SKM-1 treated with dmso at 0.1 percent for 144 hours (cell line): ENCODE data around the gene SIX1.

Experiments used
- DNase-seq: peaks from one replicate; lab custom pipeline; 2025; ENCODE audit not compliant: unreplicated experiment; lab: John Stamatoyannopoulos, UW

Gene SIX1

GRCh38 chr14:60643141-60643462 lies 6.2 kb downstream of the SIX1 start:
- DNase-seq: no peak

DNA sequence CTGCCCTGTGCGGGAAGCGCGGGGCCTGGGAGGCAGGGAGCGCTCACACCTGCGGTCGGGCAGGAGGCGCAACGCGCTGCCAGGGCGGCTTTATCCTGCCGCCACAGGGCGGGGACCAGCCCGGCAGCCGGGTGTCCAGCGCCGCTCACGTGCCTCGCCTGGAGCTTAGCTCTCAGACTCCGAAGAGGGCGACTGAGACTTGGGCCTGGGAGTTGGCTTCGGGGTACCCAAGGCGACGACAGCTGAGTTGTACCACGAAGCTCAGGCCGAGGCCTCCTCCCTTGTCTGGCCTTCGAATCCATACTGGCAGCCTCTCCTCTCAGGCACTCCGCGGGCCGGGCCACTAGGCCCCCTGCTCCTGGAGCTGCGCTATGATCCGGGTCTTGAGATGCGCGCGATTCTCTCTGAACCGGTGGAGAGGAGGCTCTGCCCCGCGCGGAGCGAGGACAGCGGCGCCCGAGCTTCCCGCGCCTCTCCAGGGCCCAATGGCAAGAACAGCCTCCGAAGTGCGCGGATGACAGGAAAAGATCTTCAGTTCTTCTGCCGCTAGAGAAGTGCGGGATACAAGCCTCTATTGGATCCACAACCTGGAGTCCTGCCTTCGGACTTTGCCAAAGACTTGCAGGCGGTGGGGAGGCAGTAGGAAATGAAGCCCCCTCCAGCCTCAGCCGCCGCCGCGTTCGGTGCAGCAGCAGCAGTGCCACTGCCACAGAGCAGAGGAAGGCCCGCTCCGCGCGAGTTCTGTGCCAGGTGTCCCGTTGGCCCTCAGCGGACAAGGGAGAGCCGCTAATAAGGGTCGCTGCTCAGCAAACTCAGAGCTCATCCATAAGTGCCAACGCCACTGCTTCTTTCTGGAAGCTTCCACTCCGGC lies 6.8 kb downstream of the SIX1 start:
- no peak for DNase-seq

DNA sequence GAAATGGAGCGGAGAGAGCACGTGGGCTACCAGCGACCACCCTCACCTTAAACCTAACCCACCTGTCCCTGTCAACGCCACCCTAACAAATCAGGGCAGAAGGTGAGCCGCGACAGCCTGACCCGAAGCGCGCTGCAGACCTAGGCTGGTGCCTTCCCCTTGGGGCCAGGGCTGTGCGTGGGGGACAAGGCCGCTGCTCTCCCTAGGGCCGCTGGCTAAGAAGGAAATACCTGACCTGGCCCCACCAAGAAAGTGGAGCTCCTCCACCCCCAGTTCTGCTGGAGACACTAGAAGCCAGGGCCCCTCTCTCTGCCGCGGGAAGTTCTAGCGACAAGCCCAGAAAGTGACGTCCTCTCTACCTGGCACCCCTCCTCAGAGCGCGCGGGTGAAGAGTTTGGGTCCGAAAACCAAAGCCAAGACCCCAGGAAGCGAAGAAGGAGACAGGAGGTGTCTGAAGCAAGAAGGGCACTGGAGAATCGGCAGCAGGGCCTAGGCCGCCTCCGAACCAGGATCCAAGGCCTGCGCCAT lies 7.5 kb downstream of the SIX1 start:
- DNase-seq: no peak

DNA sequence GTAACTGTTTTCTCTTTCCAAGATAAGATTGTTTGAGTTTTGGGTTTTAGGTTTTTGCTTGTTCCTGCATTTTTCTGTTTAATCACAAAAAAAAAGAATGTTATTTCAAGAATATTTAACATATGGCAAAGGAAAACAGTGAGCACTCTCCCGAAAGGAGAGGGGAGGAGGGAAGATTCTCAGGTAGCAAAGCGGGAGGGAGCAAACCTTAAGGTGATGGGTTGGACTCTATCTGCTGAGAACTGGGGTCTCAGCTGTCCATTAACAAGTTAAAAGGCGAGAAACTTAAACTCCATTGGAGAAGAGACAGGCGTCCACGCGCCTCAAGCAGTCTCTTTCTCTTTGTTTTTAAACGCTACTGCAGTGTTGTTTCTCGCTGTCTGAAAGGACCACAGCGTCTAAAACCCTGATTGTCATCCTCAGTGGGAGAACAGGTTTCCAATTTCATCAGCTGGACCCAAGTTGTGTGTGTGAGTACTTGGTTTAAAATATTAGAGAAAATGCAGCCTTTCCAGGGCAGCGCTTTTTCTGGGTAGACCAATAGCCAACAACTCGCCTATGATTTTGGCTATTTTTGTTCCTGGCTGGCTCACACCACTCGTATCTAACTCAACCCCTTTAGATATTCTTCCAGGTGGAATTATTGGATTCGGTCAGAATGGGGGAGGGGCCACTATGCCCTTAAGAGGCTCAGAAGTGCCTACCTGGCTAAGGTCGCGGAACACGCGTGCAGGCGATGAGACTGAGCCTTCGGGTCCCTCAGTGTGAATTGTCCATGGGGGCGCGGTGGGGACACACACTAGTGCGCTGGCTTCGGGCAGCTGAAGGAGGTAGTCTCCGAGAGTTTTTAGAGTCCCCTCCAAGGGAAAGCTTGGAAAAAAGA lies 8.2 kb downstream of the SIX1 start:
- DNase-seq: no peak

GRCh38 chr14:60639674-60640073 lies 9.6 kb downstream of the SIX1 start:
- DNase-seq: no peak

GRCh38 chr14:60637479-60638315 lies 11.6 kb downstream of the SIX1 start:
- no peak for DNase-seq

- DNase-seq: no peak
These were observed 12.3 kb downstream of the SIX1 start for GRCh38 chr14:60636879-60637478.

GRCh38 chr14:60634153-60634552 lies 15.1 kb downstream of the SIX1 start:
- no peak for DNase-seq

DNA sequence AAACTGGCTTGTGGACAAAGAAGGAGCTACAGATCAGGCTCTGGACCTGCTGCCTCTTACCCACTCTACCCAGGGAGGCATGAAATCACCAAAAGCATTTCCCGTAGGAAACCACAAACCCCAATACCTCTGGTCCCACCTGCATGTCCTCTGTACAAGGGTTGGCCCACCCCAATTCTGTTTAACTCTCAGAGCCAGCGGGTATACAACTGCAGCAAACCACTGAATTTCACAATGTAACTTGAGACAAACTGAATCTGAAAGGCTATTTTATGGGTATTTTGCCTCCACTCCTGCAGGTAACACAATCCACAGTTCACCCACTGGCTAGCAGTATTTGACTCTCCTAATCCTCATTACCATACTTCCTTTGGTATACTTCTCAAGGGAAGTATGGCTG lies 16.5 kb downstream of the SIX1 start:
- no peak for DNase-seq

GRCh38 chr14:60632257-60632656 lies 17.0 kb downstream of the SIX1 start:
- DNase-seq: no peak

DNA sequence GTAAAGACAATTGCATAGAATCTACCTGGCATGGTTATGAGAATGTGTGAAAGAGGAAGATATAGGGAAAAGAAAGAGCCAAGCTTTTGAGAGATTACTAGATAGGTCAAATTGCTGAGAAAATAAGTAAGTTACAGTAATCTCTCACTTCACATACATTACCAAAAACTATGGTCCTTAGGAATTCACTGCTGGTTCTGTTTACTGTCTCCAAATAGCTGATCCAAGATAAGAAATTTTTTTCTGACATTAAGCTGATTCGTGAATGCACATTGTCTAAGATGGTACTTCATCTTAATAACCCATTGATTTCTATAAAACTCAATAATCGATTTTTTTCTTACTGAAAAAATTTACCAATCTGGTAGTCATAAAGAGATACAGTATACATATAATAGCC lies 17.4 kb downstream of the SIX1 start:
- DNase-seq: no peak

DNA sequence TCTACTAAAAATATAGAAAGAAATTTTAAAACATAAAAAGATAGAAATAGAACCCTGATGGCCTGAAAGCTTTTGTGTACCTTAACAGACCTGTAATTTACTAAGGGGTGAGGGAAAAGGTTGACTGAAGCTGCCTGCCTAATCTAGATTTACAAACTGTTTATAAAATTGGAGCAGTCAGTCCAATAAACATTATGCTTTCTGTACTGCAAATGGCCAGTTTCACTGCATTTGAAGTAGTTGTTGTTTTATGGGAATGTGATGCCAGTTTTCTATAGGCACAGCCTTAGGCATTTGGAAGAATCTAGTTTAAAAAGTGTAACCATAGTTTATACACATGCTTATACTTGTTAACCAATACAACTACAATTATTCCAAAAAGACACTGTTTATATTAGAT lies 19.1 kb downstream of the SIX1 start:
- no peak for DNase-seq

DNA sequence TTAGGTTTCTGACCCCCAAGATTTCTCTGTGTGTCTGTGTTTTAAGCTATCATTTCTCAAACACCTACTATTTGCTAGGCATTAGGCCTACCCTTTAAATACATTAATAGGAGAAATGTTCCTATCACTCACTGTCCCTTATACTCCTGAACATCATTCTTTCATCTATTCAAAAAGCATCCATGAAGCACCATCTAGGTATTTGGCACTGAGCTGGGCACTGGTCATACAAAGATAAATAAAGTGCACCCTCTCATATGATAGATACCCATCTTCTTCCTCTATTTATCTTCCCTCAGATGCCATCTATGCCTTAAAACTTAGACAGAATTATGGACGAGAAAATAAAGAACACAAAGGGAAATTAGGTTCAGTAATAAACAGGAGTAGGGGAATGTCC lies 20.4 kb downstream of the SIX1 start:
- DNase-seq: no peak

DNA sequence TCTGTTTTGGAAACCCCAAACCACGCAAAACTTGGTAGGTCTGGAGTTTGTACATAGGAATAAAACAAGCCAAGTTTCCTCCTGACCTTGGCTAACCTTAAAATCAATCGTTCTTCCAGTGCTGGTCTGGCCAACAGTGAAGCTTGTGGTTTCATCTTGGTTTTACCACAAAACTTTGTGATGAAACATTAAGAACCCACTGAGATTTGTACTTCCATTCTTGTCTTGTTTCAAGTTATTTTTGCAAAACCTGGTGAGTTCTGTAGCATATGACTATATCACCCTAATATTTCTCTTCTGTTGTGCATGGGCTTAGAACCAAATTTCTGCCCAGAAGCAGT lies 26.4 kb downstream of the SIX1 start:
- no peak for DNase-seq

GRCh38 chr14:60622210-60622916 lies 26.9 kb downstream of the SIX1 start:
- no peak for DNase-seq

GRCh38 chr14:60621386-60621785 lies 27.9 kb downstream of the SIX1 start:
- no peak for DNase-seq

DNA sequence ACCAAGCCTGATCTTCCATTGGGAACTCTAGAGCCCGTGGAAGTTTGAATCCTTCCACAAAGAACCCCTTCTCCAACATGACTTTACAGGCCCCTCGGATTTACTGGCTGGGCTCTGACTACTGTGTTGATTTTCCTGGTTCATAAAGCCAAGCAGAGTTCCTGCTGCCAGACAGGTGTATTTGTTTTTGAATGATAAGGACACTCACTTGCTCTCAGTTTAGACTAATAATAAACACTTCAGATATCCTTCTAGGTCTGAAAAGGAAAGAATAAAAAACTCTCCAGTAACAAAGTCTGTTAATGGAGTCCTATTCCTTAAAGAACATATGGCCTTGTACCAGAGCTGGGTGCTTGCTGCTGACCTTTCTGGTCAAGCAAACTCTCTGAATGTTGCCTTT lies 31.0 kb downstream of the SIX1 start:
- no peak for DNase-seq

DNA sequence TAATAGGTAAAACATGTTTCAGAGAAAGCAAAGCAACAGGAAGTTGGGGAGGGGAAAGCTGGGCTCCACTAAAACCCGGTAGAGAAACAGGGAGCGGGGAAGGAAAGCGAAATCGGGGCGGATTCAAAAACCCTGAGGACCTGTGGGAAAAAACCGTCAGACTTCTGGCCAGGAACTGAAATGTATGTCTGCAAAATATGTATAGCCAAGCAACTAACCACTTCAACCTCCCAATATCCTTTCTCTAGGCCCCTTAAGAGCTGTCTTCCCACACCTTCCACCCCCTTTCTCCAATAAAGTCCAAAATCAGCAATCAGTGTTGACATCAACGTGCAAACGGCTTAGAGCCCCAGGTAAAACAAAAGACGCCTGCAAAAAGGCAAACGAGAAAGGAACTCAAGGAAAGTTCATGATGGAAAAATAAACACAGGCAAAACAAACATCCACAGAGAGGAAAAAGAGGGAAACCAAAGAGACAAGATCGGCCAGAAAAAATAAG lies 32.8 kb downstream of the SIX1 start:
- DNase-seq: no peak

GRCh38 chr14:60602291-60602690 lies 47.0 kb downstream of the SIX1 start:
- no peak for DNase-seq

GRCh38 chr14:60599727-60600126 lies 49.5 kb downstream of the SIX1 start:
- DNase-seq: no peak
